Amniotic stem cell (primary cell): ENCODE results near the gene KRTAP1-4.
"Not testable (repeated sequence)": the region's sequence is repeated elsewhere in the genome, so short reads cannot be mapped to it uniquely, and the experiment has no call there.

ENCODE experiments used
- DNase-seq: peaks from one replicate; lab custom pipeline; 2025; lab: John Stamatoyannopoulos, UW

The KRTAP1-4 gene

DNA sequence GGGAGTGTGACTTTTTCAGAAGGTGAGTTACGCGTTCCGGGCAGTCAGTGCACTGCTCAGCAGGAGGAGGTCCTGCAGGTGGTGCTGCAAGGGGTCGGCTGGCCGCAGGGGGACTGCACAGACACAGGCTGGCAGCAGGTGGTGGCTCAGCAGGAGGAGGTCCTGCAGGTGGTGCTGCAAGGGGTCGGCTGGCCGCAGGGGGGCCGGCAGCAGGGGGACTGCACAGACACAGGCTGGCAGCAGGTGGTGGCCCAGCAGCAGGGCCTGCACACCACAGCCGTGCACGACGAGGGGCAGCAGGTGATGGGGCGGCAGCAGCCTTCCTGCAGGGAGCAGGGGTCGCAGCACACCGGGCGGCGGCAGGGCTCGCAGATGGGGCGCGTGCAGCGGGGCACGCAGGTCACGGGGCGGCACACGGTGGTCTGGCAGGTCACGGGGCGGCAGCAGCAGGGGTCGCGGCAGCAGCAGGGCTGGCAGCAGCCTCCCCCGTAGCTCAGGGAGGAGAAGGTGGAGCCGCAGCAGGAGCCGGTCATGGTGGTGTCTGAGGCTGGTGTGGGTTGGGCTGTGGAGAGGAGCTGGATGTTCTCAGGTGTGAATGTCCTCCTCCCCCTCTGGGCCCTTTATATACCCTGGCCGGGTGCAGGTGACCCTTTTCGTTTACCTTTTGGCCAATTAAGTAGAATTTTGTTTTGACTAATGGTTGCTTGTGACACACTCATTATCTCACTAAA is 16.9 kb upstream of the KRTAP1-4 start, which contains the start of gene KRTAP2-1:
TSS of gene KRTAP2-1 (minus strand) at position 582 of the 731 bp plus-strand sequence. CDS start at position 533, 49 bp downstream.
- DNase-seq = not testable (repeated sequence)

- no peak for DNase-seq
These were observed 13.0 kb upstream of the KRTAP1-4 start for GRCh38 chr17:41042953-41043352.

GRCh38 chr17:41040783-41041571 is 11.0 kb upstream of the KRTAP1-4 start, which contains the start of gene KRTAP1-1:
Gene KRTAP1-1, minus strand, starts transcription at chr17:41041450. Its CDS starts 53 bp downstream, at chr17:41041397.
- not testable (repeated sequence) for DNase-seq

DNA sequence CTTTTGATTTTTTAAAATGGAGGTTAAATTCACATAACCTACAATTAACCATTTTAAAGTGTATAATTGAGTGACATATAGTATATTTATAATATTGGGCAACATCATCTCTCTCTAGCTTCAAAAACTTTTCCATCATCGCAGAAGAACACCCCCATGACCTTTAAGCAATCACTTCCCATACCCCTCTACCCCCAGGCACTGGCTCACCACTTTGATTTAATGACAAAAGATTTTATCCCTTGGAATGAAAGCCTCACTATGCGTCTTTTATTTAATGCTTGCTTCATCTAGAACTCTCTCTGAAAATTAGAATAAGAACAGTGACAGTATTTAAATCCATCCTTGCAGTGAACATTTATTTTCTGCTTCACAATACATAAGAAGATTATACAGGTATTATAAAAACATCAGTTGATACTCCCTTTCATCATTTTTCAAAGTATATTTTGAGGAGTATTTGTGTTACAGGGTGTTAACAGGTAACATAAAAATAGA is 7.9 kb upstream of the KRTAP1-4 start:
- DNase-seq = no peak

GRCh38 chr17:41034346-41034935 is 4.4 kb upstream of the KRTAP1-4 start, which contains the start of gene KRTAP1-3:
Gene KRTAP1-3, minus strand, starts transcription at chr17:41034874. Its CDS starts 53 bp downstream, at chr17:41034821.
- not testable (repeated sequence) for DNase-seq

- DNase-seq = no peak
These were observed 3.1 kb downstream of the KRTAP1-4 start, which contains the start of gene KRTAP1-5 for GRCh38 chr17:41026715-41027471. Gene KRTAP1-5, minus strand, starts transcription at chr17:41027208. Its CDS starts 53 bp downstream, at chr17:41027155.

DNA sequence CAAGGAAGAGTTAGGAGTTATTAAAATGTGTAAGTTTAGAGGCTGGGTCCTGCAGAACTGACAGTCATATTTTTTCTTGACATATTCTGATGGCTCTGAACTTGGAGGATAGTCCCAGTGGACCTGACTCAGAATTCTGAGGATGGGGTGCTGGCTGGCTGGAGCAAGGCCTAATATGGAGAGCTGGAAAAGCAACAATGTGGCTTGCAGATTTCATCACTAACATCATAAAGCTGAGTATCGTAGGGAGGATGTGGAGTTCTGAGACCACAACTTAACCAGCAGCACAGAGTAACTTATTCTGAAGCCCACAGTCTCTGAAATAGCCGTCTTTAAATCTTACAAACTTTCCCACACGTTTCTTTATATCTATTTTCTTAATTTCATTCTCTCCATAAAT is 5.3 kb downstream of the KRTAP1-4 start:
- no peak for DNase-seq

GRCh38 chr17:41020336-41020735 is 9.7 kb downstream of the KRTAP1-4 start:
- no peak for DNase-seq

DNA sequence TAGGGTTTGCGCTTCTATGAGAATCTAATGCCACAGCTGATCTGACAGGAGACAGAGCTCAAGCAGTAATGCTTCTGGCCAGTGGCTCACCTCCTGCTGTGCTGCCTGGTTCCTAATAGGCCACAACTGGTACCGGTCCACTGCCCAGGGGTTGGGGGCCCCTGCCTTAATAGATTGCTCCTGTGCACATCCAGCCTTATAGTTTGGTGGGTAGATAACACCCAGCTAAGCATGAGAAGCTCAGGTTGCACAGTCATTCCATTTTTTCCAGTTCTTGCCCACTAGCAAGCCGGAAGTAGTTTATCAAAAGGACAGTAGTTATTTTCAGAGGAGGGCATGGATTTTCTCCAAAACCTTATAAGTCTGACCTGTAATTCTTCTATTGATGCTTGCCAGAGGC is 10.6 kb downstream of the KRTAP1-4 start:
- DNase-seq = no peak

GRCh38 chr17:41018541-41018940 is 11.5 kb downstream of the KRTAP1-4 start:
- no peak for DNase-seq

GRCh38 chr17:41016578-41017215 is 13.3 kb downstream of the KRTAP1-4 start:
- no peak for DNase-seq

- no peak for DNase-seq
These were observed 14.5 kb downstream of the KRTAP1-4 start for GRCh38 chr17:41015454-41015853.

DNA sequence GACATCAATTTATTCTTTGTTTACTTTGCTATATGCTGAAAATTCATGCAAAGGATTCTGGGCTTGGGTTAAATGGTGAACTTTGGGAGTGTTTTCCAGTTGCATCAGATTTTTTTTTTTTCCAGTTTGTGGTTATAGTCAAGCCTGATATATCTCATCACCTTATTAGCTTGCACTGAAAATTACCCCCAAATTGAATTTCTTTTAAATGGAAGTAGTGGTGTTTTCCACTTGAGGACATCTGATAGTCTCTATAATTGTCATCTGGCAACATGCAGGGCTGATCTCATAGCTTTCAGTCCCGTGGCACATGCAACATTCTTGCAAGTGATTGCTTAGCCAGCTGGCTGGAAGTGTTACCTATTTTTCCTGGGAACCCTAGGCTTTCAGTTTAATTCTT is 16.4 kb downstream of the KRTAP1-4 start:
- no peak for DNase-seq

DNA sequence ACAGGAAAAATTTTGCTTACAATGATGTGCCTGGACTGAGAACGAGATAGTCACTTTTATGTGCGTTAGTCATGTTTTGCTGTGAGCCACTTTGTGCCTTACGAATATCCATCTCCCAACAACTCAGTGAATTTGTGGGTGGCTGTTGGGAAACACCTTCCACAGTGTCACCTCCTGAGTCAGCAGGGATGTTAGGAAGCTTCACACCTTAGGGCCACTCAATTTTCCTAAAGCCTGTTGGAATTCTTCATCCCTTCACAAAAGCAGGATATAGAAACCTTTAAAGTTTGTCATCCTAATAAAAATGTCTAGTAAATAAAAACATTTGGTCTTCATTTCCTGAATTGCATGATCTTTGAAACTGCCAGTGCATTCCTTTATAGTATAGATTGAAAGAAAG is 16.8 kb downstream of the KRTAP1-4 start:
- no peak for DNase-seq

- no peak for DNase-seq
These were observed 17.5 kb downstream of the KRTAP1-4 start for GRCh38 chr17:41012326-41013120.

- DNase-seq = no peak
These were observed 19.6 kb downstream of the KRTAP1-4 start for GRCh38 chr17:41010441-41010840.

- no peak for DNase-seq
These were observed 20.1 kb downstream of the KRTAP1-4 start for GRCh38 chr17:41009936-41010335.

DNA sequence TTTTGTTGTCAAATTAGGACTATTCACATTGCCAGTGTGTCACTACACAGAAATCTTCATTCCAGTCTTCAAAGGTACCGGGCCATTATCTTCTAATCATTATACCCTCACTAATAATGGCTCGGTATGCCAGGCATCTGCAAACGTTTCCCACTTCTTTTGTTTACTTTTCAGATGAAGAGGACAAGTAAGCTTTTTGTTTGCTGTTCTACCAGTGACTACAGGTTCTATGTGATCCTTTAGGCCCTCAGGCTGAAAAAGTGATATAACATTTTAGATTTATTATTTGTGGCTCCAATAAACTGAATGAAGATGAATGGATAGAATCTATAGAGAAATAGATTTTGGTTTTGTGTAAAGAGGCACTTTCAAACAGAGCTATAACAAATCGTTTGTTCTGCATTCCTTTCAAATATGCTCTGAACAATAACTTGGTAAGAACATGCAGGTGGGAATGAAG is 20.7 kb downstream of the KRTAP1-4 start:
- DNase-seq = no peak

DNA sequence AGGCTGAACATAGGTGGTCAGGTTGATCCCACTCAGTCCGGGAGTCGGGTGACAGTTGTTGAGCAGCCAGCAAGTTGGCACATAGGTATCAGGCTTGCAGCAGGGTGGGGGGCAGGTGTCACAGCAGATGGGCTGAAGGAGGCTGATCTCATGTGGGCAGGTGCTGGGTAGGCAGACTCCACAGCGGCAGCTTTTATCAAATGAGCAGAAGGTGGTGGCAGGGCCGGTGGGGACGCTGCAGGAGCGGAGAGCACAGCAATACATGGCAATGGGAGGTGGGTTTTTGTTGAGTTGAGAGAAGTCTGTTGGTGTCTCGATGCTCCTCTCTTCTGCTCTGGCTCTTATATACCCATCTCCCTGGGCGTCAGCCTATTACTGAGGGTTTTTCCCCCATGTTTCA is 21.2 kb downstream of the KRTAP1-4 start, which contains the start of gene KRTAP3-1:
TSS of gene KRTAP3-1 (minus strand) at position 318 of the 400 bp plus-strand sequence. CDS start at position 264, 54 bp downstream.
- no peak for DNase-seq

GRCh38 chr17:41004397-41004796 is 25.6 kb downstream of the KRTAP1-4 start:
- no peak for DNase-seq
